Measurements from ENCODE around the gene FBXO10.

GRCh38 chr9:37497320-37497719 lies 78.9 kb downstream of the FBXO10 start:
- TF ChIP-seq CTCF (IDR thresholded peaks at IDR 0.05) (no peak), POLR2A (IDR thresholded peaks at IDR 0.05) (no peak)

Data from thyroid gland (tissue), 4 donors.